Measurements from ENCODE around the gene CEACAM16. TPM values are rescaled to one million over a fixed set of nuclear protein-coding genes. Genes with fewer than 3 reads are reported as not detected.
A peak's percentile ranks its signal among the peaks of the same experiment; 100 is the strongest.

The CEACAM16 gene
- polyA plus RNA-seq, 1 donor = not detected

GRCh38 chr19:44746616-44746945, 47.6 kb downstream of the CEACAM16 start:
- DNase-seq = no peak

- DNase-seq = peak; percentile 77
Observed at GRCh38 chr19:44746946-44747738, 48.2 kb downstream of the CEACAM16 start.

- no peak for DNase-seq
Observed at GRCh38 chr19:44747739-44748425, 48.9 kb downstream of the CEACAM16 start.

- no peak for DNase-seq
Observed at GRCh38 chr19:44748426-44749254, 49.7 kb downstream of the CEACAM16 start, which contains the start of gene BCL3. Gene BCL3, plus strand, starts transcription at chr19:44748708. Its CDS starts 83 bp downstream, at chr19:44748791.

GRCh38 chr19:44749292-44749691, 50.3 kb downstream of the CEACAM16 start:
- DNase-seq = no peak

- DNase-seq = no peak
Observed at GRCh38 chr19:44749994-44750393, 51.0 kb downstream of the CEACAM16 start.

- no peak for DNase-seq
Observed at GRCh38 chr19:44752123-44752815, 53.3 kb downstream of the CEACAM16 start.

- DNase-seq = peak; percentile 79
Observed at GRCh38 chr19:44752816-44753625, 54.1 kb downstream of the CEACAM16 start.

- DNase-seq = no peak
Observed at GRCh38 chr19:44753626-44753931, 54.6 kb downstream of the CEACAM16 start.

- no peak for DNase-seq
Observed at GRCh38 chr19:44753932-44754749, 55.2 kb downstream of the CEACAM16 start.

GRCh38 chr19:44754750-44755080, 55.8 kb downstream of the CEACAM16 start:
- DNase-seq = no peak

GRCh38 chr19:44755219-44755618, 56.3 kb downstream of the CEACAM16 start:
- DNase-seq = no peak

- no peak for DNase-seq
Observed at GRCh38 chr19:44756089-44756562, 57.2 kb downstream of the CEACAM16 start.

GRCh38 chr19:44757057-44757734, 58.2 kb downstream of the CEACAM16 start:
- DNase-seq = no peak

GRCh38 chr19:44757735-44758505, 59.0 kb downstream of the CEACAM16 start:
- DNase-seq = no peak

GRCh38 chr19:44758596-44758995, 59.6 kb downstream of the CEACAM16 start:
- no peak for DNase-seq

GRCh38 chr19:44759083-44759804, 60.3 kb downstream of the CEACAM16 start:
- no peak for DNase-seq

All from left kidney (tissue), 2 donors.